ENCODE results near the gene SART3.

DNA sequence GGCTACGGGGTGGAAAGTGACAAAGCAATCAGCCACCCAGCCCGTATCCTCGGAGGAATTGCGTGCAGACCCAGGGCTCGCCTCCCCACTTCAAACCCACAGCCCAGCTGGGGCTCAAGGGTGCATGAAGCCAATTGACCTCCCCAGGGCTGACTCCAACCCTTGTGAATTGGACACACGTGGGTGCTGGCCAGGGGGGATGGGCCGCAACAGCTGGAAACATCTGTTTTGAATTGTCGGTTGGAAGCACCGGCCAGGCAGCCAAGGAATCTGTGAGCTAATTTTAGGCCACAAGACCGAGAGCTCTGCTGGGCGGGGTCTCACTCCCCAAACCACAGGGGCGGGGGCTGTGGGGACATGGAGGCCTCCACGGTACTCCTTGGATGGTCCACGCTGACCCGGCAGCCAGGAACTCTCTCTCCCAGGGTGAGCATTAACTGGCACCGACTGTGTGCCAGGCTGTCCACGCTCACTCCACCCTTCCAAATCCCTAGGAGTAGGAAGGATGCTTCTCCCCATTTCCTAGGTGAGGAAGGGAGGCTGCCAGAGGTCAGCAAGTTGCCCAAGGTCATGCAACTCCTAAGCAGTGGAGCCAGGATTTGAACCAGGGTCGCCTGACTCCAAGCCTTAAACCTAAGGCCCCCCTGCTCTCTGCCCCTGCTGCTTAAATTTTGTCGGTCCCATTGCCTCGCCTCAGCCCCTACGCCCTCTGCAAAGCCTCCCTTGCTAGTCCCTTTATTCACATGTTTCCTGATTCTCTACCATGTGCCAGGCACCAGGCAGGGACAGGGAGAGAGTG, 48.8 kb upstream of the SART3 start:
- TF ChIP-seq, protein P1, sequence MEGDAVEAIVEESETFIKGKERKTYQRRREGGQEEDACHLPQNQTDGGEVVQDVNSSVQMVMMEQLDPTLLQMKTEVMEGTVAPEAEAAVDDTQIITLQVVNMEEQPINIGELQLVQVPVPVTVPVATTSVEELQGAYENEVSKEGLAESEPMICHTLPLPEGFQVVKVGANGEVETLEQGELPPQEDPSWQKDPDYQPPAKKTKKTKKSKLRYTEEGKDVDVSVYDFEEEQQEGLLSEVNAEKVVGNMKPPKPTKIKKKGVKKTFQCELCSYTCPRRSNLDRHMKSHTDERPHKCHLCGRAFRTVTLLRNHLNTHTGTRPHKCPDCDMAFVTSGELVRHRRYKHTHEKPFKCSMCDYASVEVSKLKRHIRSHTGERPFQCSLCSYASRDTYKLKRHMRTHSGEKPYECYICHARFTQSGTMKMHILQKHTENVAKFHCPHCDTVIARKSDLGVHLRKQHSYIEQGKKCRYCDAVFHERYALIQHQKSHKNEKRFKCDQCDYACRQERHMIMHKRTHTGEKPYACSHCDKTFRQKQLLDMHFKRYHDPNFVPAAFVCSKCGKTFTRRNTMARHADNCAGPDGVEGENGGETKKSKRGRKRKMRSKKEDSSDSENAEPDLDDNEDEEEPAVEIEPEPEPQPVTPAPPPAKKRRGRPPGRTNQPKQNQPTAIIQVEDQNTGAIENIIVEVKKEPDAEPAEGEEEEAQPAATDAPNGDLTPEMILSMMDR (IDR thresholded peaks at IDR 0.05 in 8 of 11, conservative IDR thresholded peaks at IDR 0.05 in 3 of 11): no peak
- TF ChIP-seq POLR2A (IDR thresholded peaks at IDR 0.05): no peak
